HG02943 (cell line): Measurements from ENCODE around the gene SLC44A5.
"Not testable (repeated sequence)": the region's sequence is repeated elsewhere in the genome, so short reads cannot be mapped to it uniquely, and the experiment has no call there.

ENCODE experiments used
- ATAC-seq: cut with Tn5 transposase; IDR thresholded peaks from one replicate; pipeline ENCODE4 v1.9.1; 2021; ENCODE audit warnings: mild to moderate bottlenecking, low read depth, moderate library complexity; ENCODE audit not compliant: unreplicated experiment

The SLC44A5 gene

GRCh38 chr1:75310067-75310466 lies 300.8 kb downstream of the SLC44A5 start:
- no peak for ATAC-seq

GRCh38 chr1:75308365-75308764 lies 302.5 kb downstream of the SLC44A5 start:
- no peak for ATAC-seq

GRCh38 chr1:75305061-75305460 lies 305.9 kb downstream of the SLC44A5 start:
- ATAC-seq = no peak

- ATAC-seq = no peak
These were observed 317.6 kb downstream of the SLC44A5 start for GRCh38 chr1:75293270-75293669.

DNA sequence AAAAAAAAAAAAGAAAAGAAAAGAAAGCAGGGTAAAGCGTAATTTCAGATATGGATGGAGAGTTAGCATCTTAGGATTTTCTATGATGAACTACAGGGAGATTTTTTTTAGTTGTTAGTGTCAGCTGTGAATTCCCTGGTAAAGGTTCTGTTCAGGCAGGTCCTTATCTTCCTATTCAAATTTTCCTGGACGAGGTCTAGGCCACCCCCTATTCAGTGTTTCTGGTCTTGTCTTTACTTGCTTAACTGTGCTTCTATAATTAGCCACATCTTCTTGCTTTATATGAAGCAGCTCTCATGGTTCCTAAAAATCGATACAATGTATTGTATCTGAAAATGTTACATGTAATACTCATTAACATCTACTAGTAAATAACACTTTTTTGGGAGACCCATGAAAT lies 318.9 kb downstream of the SLC44A5 start:
- ATAC-seq = no peak

DNA sequence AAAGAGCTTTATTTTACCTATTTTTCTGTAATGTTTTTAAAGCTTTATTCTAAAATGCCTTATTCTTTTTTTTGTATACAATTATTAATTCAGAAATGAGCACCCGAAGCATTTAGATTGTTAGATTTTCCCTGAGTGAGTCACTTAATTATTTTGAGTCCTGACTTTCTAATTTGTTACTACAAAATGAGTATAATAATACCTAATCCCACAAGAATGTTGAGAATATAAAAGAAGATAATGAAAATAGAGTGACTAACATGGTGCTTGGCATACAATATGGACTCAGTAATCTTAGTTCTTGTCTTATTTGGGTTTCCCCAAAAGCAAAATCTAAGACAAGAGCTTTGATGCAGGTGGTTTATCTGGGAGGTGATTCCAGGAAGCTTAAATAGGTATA lies 334.5 kb downstream of the SLC44A5 start:
- no peak for ATAC-seq

GRCh38 chr1:75275631-75276030 lies 335.3 kb downstream of the SLC44A5 start:
- no peak for ATAC-seq

DNA sequence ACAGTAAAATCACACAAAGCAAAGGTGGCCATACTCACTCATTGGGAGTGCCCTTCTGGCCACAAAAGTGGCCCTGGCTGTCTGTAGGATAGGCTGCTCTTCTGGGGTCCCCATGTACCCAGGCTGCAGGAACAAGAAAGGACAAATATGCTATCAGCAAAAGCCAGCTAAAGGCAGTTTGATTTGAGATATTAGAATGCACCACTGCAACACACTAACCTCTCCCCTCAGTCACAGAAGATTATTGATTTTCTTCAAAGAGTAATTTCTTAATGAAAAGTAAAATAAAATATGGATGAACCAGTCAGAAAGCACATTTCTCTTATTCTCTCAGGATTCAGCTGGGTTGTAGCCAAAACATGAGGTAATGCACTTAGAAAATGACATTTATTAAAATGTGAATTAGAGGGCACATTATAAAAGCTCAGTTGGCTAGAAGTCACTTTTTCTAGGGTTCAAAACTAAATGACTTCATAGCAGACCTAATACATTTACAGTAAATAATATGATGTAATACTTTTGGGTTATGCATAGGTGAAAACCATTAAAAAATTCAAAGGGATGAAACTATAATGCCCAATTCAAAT lies 335.9 kb downstream of the SLC44A5 start:
- no peak for ATAC-seq

DNA sequence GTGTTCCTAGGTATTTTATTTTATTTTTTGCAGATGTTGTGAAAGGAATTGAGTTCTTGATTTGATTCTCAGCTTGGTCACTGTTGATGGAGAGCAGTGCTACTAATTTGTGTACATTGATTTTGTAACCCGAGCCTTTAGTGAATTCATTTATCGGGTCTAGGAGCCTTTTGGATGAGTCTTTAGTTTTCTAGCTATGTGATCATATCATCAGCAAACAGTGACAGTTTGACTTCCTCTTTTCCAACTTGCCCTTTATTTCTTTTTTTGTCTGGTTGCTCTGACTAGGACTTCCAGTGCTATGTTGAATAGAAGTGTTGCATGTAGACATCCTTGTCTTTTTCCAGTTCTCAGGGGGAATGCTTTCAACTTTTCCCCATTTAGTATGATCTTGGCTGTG lies 337.8 kb downstream of the SLC44A5 start:
- ATAC-seq = no peak

DNA sequence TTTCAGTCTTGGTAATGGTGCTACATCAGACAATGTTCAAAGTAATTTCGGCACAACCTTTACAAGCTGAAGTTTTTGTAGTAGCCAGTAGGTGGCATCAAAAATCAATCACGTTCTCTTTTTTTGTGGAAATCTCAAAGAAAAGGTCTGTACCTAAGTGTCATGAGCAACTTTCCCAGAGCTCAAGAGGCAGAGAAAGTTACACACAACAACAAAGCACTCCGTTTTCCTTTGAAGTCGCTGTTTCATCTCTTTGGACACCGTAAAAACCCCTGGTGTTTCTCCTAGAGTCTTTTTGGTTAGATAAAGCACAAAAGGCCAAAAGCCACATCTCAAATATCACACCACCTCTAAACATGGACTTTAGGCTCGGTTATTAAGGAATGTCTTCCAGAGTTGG lies 345.1 kb downstream of the SLC44A5 start:
- peak; percentile 69 for ATAC-seq

GRCh38 chr1:75264112-75264511 lies 346.8 kb downstream of the SLC44A5 start:
- ATAC-seq = no peak

DNA sequence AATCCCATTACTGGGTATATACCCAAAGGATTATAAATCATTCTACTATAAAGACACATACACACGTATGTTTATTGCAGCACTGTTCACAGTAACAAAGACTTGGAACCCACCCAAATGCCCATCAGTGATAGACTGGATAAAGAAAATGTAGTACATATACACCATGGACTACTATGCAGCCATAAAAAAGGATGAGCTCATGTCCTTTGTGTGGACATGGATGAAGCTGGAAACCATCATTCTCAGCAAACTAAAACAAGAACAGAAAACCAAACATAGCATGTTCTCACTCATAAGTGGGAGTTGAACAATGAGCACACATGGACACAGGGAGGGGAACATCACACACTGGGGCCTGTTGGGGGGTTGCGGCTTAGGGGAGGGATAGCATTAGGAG lies 347.3 kb downstream of the SLC44A5 start:
- ATAC-seq = not testable (repeated sequence)

DNA sequence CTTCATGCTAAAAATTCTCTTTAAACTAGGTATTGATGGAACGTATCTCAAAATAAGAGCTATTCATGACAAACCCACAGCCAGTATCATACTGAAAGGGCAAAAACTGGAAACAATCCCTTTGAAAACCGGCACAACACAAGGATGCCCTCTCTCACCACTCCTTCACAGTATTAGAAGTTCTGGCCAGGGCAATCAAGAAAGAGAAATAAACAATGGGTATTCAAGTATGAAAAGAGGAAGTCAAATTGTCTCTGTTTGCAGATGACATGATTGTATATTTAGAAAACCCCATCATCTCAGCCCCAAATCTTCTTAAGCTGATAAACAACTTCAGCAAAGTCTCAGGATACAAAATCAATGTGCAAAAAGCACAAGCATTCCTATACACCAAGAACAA lies 349.0 kb downstream of the SLC44A5 start:
- not testable (repeated sequence) for ATAC-seq

GRCh38 chr1:75258351-75258750 lies 352.6 kb downstream of the SLC44A5 start:
- no peak for ATAC-seq

GRCh38 chr1:75257424-75257823 lies 353.5 kb downstream of the SLC44A5 start:
- ATAC-seq = no peak

GRCh38 chr1:75250114-75250513 lies 360.8 kb downstream of the SLC44A5 start:
- ATAC-seq = not testable (repeated sequence)

DNA sequence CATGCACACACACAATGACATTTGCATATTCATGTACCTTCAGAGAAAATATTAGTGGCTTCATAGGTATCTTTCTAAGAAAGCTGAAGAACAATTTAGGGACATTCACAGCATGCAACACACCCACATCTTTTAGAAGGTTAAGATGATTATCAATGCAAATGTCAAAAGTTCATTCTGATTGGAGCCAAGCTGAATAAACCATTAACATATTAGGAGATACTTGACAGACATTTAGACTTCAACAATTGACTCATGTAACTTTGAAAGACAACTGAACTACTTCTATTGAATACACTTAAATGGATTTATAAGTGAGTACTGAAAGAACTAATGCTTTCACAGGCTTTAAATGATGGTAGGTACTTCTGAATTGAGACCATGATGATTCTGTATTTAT lies 365.7 kb downstream of the SLC44A5 start:
- ATAC-seq = no peak

DNA sequence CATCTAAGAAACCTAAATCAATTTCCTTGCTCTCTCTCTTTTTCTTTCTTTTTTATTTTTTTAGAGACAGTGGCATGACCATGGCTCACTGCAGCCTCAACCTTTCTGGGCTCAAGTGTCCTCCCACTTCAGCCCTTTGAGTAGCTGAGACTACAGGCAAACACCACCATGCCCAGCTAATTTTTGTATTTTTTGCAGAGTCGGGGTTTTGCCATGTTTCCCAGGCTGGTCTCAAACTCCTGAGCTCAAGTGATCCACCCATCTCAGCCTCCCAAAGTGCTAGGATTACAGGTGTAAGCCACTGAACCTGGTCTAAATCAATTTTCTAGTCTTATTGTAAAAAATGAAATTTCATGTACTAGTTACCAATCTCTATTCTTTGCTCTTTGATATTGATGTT lies 367.8 kb downstream of the SLC44A5 start:
- ATAC-seq = no peak

DNA sequence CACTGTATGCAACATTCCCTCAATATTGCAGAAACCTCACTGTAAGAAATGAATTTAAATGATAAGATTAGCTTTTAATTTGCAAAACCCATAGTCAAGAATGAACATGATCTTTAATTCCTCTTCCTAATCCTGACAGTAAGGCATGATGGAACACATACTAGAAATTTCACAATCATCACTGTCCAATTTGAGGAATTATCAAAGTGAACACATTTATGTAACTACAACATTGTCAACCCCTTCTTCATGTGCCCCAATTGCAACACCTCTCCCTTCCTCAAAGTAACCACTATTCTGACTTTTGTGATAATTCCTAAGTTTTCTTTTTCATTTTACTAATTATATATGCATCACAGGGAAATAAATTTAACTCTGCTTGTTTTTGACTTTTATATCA lies 373.6 kb downstream of the SLC44A5 start:
- ATAC-seq = no peak

DNA sequence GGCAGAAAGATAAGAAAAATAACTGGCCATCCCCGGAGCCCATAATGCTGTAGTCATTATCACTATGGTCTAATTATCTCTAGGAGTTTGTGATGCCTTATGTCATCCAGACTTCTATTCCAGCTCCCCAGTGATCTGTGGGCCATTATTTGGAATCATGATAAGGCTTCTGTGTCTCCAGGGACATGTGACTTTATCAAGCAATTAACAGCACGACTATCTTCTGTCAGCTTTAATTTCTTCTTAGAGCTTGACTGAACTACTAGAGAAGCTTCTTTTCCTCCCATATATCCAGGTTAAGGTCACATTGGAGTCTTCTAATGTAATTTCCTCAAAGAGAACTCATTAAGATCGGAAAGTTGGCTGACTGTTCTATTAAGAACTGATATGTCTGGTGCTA lies 376.4 kb downstream of the SLC44A5 start:
- ATAC-seq = no peak

DNA sequence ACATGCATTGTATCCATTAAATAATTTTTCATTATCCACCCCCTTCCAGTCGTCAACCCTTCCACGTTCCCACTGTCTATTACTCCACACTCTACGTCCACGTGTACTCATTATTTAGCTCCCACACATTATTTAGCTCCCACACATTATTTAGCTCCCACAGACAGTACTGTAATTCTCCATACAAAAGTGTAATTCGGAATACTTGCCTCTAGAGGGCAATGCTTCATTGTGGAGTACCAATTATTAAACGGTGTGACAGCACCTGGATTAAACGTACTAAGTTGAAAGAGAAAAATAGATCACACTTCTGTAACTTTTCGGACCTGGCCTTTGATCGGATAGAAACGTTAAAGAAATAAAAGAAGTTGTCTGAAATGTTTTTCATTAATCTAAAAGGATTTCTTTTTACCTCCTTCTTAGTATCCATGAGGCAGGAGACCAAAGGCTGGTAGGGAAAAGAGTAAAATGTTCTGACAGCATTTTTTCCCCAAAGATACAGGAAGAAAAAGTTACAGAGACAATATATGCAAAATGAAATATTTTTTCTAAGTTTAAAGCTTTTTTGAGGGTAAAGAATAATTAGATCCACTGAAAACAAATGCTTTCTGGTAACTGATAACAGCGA lies 377.5 kb downstream of the SLC44A5 start:
- peak; percentile 92 for ATAC-seq

DNA sequence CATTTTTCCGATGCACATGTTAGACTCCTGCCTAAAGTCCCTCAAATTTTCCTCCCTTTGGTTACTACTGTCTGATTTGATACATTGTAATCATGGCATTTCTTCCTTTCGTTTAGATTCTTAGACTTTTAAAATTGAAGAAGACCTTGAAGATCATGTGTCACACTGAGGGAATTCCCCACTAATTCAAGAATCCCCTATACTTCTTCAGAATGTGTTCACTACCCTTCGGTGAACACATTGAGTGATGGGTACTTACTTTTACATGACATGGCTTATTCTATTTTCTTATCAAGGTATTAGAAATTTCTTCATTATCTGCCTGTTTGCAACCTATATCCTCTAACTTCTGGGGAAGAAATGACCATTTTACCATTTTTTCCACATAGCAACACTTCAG lies 390.8 kb downstream of the SLC44A5 start:
- ATAC-seq = no peak

DNA sequence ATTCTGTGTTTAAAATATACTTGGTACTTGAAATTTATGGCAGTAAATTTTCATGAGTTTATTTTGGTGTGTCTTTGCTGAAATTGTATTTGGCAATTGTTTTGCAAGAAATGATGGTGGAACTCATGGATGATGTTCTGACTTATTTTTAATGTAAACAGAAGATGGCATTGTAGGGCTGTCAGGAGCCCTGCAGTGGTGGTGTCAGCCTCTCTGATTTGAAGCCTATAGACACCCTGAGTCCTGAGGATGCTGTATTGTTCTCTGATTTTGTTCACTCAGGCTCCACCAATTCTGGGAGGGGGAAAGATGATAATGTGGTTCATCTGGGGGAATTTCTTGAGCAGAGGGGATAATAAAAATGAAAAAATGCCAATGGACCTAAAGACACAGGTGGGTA lies 396.9 kb downstream of the SLC44A5 start:
- ATAC-seq = no peak
